Panc1 (cell line): ENCODE measurements around the gene KCNAB1.

Experiments used
- POLR2AphosphoS5 ChIP-seq: IDR thresholded peaks from 2 replicates; pipeline ENCODE4 v1.6.1; 2012; ENCODE audit warnings: mild to moderate bottlenecking, low read depth, low read length, moderate library complexity
- TCF7L2 ChIP-seq: IDR thresholded peaks from 2 replicates; pipeline ENCODE4 v1.6.1; 2011; ENCODE audit warnings: mild to moderate bottlenecking, low read depth, low read length, inconsistent platforms
- TF ChIP-seq, protein P1 (sequence below): fragments of 450-650 bp; IDR thresholded peaks from 2 replicates; pipeline ENCODE4 v1.5.1; 2017; ENCODE audit warnings: mild to moderate bottlenecking
- TF ChIP-seq, protein P2 (sequence below), 2 experiments: IDR thresholded peaks; 2 replicates each; pipeline ENCODE4 v1.6.1; 2011 to 2012; ENCODE audit warnings: low read depth in 2 of 2, control low read depth in 1 of 2, low read length in 1 of 2, mild to moderate bottlenecking in 1 of 2, moderate library complexity in 1 of 2; ENCODE audit not compliant: insufficient read depth in 1 of 2

DNA sequence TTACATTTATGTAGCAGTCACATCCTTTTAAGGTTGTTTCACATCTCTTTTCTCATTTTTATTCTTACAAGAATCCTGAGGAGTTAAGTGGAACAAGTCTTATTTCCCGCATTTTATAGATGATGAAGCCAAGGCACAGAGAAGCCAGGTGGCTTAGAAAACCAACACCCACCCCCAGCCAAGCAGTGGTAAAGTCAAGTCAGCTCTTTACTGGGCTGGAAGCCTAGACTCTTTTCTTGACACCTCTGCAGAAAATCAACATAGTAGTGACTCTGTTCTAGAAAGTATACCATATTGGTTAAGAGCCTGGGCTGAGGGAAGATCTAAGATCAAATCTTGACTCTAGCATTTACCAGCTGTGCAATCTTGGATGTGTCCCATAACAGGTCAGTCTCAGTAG, 195.7 kb downstream of the KCNAB1 start:
- TF ChIP-seq, protein P1, sequence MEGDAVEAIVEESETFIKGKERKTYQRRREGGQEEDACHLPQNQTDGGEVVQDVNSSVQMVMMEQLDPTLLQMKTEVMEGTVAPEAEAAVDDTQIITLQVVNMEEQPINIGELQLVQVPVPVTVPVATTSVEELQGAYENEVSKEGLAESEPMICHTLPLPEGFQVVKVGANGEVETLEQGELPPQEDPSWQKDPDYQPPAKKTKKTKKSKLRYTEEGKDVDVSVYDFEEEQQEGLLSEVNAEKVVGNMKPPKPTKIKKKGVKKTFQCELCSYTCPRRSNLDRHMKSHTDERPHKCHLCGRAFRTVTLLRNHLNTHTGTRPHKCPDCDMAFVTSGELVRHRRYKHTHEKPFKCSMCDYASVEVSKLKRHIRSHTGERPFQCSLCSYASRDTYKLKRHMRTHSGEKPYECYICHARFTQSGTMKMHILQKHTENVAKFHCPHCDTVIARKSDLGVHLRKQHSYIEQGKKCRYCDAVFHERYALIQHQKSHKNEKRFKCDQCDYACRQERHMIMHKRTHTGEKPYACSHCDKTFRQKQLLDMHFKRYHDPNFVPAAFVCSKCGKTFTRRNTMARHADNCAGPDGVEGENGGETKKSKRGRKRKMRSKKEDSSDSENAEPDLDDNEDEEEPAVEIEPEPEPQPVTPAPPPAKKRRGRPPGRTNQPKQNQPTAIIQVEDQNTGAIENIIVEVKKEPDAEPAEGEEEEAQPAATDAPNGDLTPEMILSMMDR, result no peak
- TF ChIP-seq POLR2AphosphoS5 (no peak), TCF7L2 (no peak)
- TF ChIP-seq, protein P2, sequence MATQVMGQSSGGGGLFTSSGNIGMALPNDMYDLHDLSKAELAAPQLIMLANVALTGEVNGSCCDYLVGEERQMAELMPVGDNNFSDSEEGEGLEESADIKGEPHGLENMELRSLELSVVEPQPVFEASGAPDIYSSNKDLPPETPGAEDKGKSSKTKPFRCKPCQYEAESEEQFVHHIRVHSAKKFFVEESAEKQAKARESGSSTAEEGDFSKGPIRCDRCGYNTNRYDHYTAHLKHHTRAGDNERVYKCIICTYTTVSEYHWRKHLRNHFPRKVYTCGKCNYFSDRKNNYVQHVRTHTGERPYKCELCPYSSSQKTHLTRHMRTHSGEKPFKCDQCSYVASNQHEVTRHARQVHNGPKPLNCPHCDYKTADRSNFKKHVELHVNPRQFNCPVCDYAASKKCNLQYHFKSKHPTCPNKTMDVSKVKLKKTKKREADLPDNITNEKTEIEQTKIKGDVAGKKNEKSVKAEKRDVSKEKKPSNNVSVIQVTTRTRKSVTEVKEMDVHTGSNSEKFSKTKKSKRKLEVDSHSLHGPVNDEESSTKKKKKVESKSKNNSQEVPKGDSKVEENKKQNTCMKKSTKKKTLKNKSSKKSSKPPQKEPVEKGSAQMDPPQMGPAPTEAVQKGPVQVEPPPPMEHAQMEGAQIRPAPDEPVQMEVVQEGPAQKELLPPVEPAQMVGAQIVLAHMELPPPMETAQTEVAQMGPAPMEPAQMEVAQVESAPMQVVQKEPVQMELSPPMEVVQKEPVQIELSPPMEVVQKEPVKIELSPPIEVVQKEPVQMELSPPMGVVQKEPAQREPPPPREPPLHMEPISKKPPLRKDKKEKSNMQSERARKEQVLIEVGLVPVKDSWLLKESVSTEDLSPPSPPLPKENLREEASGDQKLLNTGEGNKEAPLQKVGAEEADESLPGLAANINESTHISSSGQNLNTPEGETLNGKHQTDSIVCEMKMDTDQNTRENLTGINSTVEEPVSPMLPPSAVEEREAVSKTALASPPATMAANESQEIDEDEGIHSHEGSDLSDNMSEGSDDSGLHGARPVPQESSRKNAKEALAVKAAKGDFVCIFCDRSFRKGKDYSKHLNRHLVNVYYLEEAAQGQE (IDR thresholded peaks at IDR 0.05; ENCODE audit: insufficient read depth in 1 of 2, low read depth in 2 of 2, low read length in 1 of 2), result no peak
